Spinal cord (tissue), 10 donors: Measurements from ENCODE around the gene SIGLEC1. TPM values are rescaled to one million over a fixed set of nuclear protein-coding genes. Genes with fewer than 3 reads are reported as not detected.

Experiments used
- DNase-seq, 6 donors: peaks; one replicate each; pipeline versions ENCODE4 v3.0.0 to v3.0.0-alpha.2; 2013 to 2015; ENCODE audit warnings: low spot score in 6 of 6, low read depth in 4 of 6
- H3K27ac ChIP-seq: one replicate; pipeline ENCODE4 v1.5.1; 2013; ENCODE audit warnings: low read depth, low read length, control low read depth
- H3K27me3 ChIP-seq: one replicate; pipeline ENCODE4 v1.6.1; 2013; ENCODE audit warnings: low read length; ENCODE audit not compliant: control insufficient read depth, insufficient read depth
- H3K36me3 ChIP-seq: one replicate; pipeline ENCODE4 v1.6.1; 2013; ENCODE audit warnings: low read length; ENCODE audit not compliant: control insufficient read depth, insufficient read depth
- H3K4me1 ChIP-seq: one replicate; pipeline ENCODE4 v1.6.1; 2013; ENCODE audit warnings: low read length; ENCODE audit not compliant: control insufficient read depth, insufficient read depth
- H3K4me3 ChIP-seq: one replicate; pipeline ENCODE4 v1.5.1; 2013; ENCODE audit warnings: low read depth, low read length, control low read depth
- H3K9me3 ChIP-seq: one replicate; pipeline ENCODE4 v1.6.1; 2013; ENCODE audit warnings: low read length; ENCODE audit not compliant: control insufficient read depth, insufficient read depth
- WGBS: methylation state at CpG from one replicate; pipeline ENCODE4 v1.1.5; 2013; ENCODE audit warnings: missing lambda C conversion rate; ENCODE audit not compliant: insufficient coverage; 5-methylcytosine and 5-hydroxymethylcytosine counted together
- polyA plus RNA-seq, 2 donors: library from polyadenylated mRNA; unstranded; fragments of 120-200 nt; gene quantifications; one replicate each; pipeline ENCODE4 v1.2.1, GENCODE V29; 2013; ENCODE audit not compliant: insufficient read length in 2 of 2
- total RNA-seq, 2 donors: library from RNA; depleted of rRNA in 1 of 2; stranded (reverse); fragments of 120-200 nt in 1 of 2; fragments of >200 nt in 1 of 2; gene quantifications; one replicate each; pipeline versions ENCODE4 v1.2.3 to v1.2.4, GENCODE V29; 2013 to 2014
- donor health status: healthy.

The SIGLEC1 gene
- total and polyA plus RNA-seq, 4 donors: 0.71 to 1.9 (median 1.5) TPM

GRCh38 chr20:3663031-3663701, 49.2 kb downstream of the SIGLEC1 start, which contains the start of gene GFRA4:
GFRA4 (minus strand) TSS chr20:3663399; CDS start chr20:3663399, 0 bp downstream.
- Histone ChIP-seq H3K36me3 (no peaks in the 10 kb centered on the region), H3K4me1 (peaks cover 20% of the 10 kb centered on the region), H3K27ac (no peak within 1 kb of the TSS), H3K4me3 (no peak within 1 kb of the TSS), H3K27me3 (peaks cover 31% of the 10 kb centered on the region), H3K9me3 (no peaks in the 10 kb centered on the region)
- no peak for DNase-seq
- WGBS: 56% methylated on average over 18 of the region's 19 CpGs

Other genes with a start within 250 kb of the SIGLEC1 start
- gene ATRN, start 241.6 kb downstream of the SIGLEC1 start, total RNA-seq: 10 to 100 TPM; 40.1 to 64.2 TPM
- gene ATRN, start 241.6 kb downstream of the SIGLEC1 start, polyA plus RNA-seq: 10 to 100 TPM; 43.4 to 49.5 TPM
- gene GFRA4, start 49.2 kb downstream of the SIGLEC1 start, total RNA-seq: not detected
- gene GFRA4, start 49.2 kb downstream of the SIGLEC1 start, polyA plus RNA-seq: under 1 TPM in 1 of 2 donors, not detected in 1; 0.15 TPM
- gene ADAM33, start 30.6 kb downstream of the SIGLEC1 start, total RNA-seq: 10 to 100 TPM; 21.1 to 45.9 TPM
- 10 to 100 TPM; 18.9 to 46.3 TPM for gene ADAM33, start 30.6 kb downstream of the SIGLEC1 start, polyA plus RNA-seq
- 10 to 100 TPM in 1 of 2 donors, 1 to 10 TPM in 1; 4.1 to 14.8 TPM for gene HSPA12B, start 20.1 kb upstream of the SIGLEC1 start, total RNA-seq
- 10 to 100 TPM; 13.2 to 16.1 TPM for gene HSPA12B, start 20.1 kb upstream of the SIGLEC1 start, polyA plus RNA-seq
- 10 to 100 TPM; 15.6 to 40.4 TPM for gene ADISSP, start 55.2 kb upstream of the SIGLEC1 start, total RNA-seq
- gene ADISSP, start 55.2 kb upstream of the SIGLEC1 start, polyA plus RNA-seq: 10 to 100 TPM; 47.6 to 53.9 TPM
- 1 to 10 TPM; 2.8 to 8.5 TPM for gene SPEF1, start 68.8 kb upstream of the SIGLEC1 start, total RNA-seq
- 10 to 100 TPM in 1 of 2 donors, 1 to 10 TPM in 1; 9.7 to 11.4 TPM for gene SPEF1, start 68.8 kb upstream of the SIGLEC1 start, polyA plus RNA-seq
- 10 to 100 TPM; 35.9 to 74.8 TPM for gene CENPB, start 74.1 kb upstream of the SIGLEC1 start, total RNA-seq
- 10 to 100 TPM; 75.5 to 80.3 TPM for gene CENPB, start 74.1 kb upstream of the SIGLEC1 start, polyA plus RNA-seq
- 10 to 100 TPM; 22.2 to 44.4 TPM for gene CDC25B, start 83.7 kb upstream of the SIGLEC1 start, total RNA-seq
- 10 to 100 TPM; 48.5 to 66.8 TPM for gene CDC25B, start 83.7 kb upstream of the SIGLEC1 start, polyA plus RNA-seq
- 10 to 100 TPM; 10.3 to 18.7 TPM for gene AP5S1, start 107.9 kb upstream of the SIGLEC1 start, total RNA-seq
- gene AP5S1, start 107.9 kb upstream of the SIGLEC1 start, polyA plus RNA-seq: 10 to 100 TPM; 12.4 to 19.1 TPM
- 10 to 100 TPM; 12.3 to 21.2 TPM for gene MAVS, start 134.2 kb upstream of the SIGLEC1 start, total RNA-seq
- gene MAVS, start 134.2 kb upstream of the SIGLEC1 start, polyA plus RNA-seq: 10 to 100 TPM; 23.5 to 34.9 TPM
- 10 to 100 TPM; 45.2 to 52.5 TPM for gene PANK2, start 176.8 kb upstream of the SIGLEC1 start, total RNA-seq
- 10 to 100 TPM; 31.0 to 39.8 TPM for gene PANK2, start 176.8 kb upstream of the SIGLEC1 start, polyA plus RNA-seq